Left ventricle myocardium inferior (tissue), 1 donor: Measurements from ENCODE around the gene LSP1. TPM values are rescaled to one million over a fixed set of nuclear protein-coding genes. Genes with fewer than 3 reads are reported as not detected.
A peak's percentile ranks its signal among the peaks of the same experiment; 100 is the strongest.

ENCODE experiments used
- DNase-seq: peaks from one replicate; pipeline ENCODE4 v3.0.0-alpha.2; 2020
- H3K27ac ChIP-seq: fragments of 200-600 bp; replicated peaks from 2 replicates; pipeline ENCODE4 v1.8.0; 2021
- H3K27me3 ChIP-seq: fragments of 200-600 bp; 2 replicates; pipeline ENCODE4 v1.8.0; 2021; ENCODE audit warnings: low read depth
- H3K36me3 ChIP-seq: fragments of 200-600 bp; 2 replicates; pipeline ENCODE4 v1.8.0; 2021
- H3K4me1 ChIP-seq: fragments of 200-600 bp; 2 replicates; pipeline ENCODE4 v1.8.0; 2021
- H3K4me3 ChIP-seq: fragments of 200-600 bp; 2 replicates; pipeline ENCODE4 v1.8.0; 2021; ENCODE audit warnings: mild to moderate bottlenecking, moderate library complexity
- H3K9me3 ChIP-seq: fragments of 200-600 bp; replicated peaks from 2 replicates; pipeline ENCODE4 v1.8.0; 2021
- CTCF ChIP-seq: fragments of 200-600 bp; IDR thresholded peaks from 2 replicates; pipeline ENCODE4 v1.8.0; 2021; ENCODE audit warnings: antibody characterized with exemption, mild to moderate bottlenecking, borderline replicate concordance
- intact Hi-C: fragments of 100-400 bp; cut with micrococcal nuclease; formaldehyde crosslinking; loops from one replicate; pipeline ENCODE4 v1.11.0; 2022
- total RNA-seq: library from RNA; stranded (reverse); fragmentation: NEBNext Ultra II Directional; extraction: Animal tissue kit (Norgen Biotek cat#: 25700); gene quantifications from one replicate; pipeline ENCODE4 v1.2.1, GENCODE V29; 2021
- donor health status: DM: no; HTN: yes; CAD: no; lungs with severe emphysema.

LSP1 gene
- total RNA-seq, 1 donor from 2014 or later: 19.7 TPM

- no peak for DNase-seq
- no peaks in the 10 kb centered on the region for H3K27me3 ChIP-seq
- TF ChIP-seq CTCF: no peak
- H3K36me3 ChIP-seq: peaks cover 19% of the 10 kb centered on the region
- H3K9me3 ChIP-seq: no peaks in the 10 kb centered on the region
- H3K27ac ChIP-seq: peak overlapping the region; percentile 51
- H3K4me1 ChIP-seq: peaks cover 26% of the 10 kb centered on the region
- intact Hi-C loops: loop anchor here (10.0 kb wide), 1 partner anchor 55 kb away; the partner anchor contains the start of gene MRPL23
- no peak overlapping the region for H3K4me3 ChIP-seq
These were observed 37.3 kb downstream of the LSP1 start for GRCh38 chr11:1889941-1890855.

- intact Hi-C loops: loop anchor here (10.0 kb wide), 1 partner anchor 54 kb away; the partner anchor contains the start of gene MRPL23
- Histone ChIP-seq H3K27ac (peak overlapping the region; percentile 51), H3K4me3 (no peak overlapping the region), H3K27me3 (no peaks in the 10 kb centered on the region), H3K9me3 (no peaks in the 10 kb centered on the region), H3K36me3 (peaks cover 17% of the 10 kb centered on the region), H3K4me1 (peaks cover 26% of the 10 kb centered on the region)
- TF ChIP-seq CTCF: no peak
- no peak for DNase-seq
These were observed 38.3 kb downstream of the LSP1 start for GRCh38 chr11:1890856-1891830.

- no peaks in the 10 kb centered on the region for H3K27me3 ChIP-seq
- peaks cover 17% of the 10 kb centered on the region for H3K36me3 ChIP-seq
- H3K27ac ChIP-seq: peak within 1 kb of the TSS; percentile 51
- no peak for DNase-seq
- no peak for TF ChIP-seq CTCF
- intact Hi-C loops: loop anchor here (10.0 kb wide), 1 partner anchor 53 kb away; the partner anchor contains the start of gene MRPL23
- H3K9me3 ChIP-seq: no peaks in the 10 kb centered on the region
- H3K4me3 ChIP-seq: no peak within 1 kb of the TSS
- peaks cover 26% of the 10 kb centered on the region for H3K4me1 ChIP-seq
These were observed 38.9 kb downstream of the LSP1 start, which contains the start of gene PRR33 for GRCh38 chr11:1891831-1892115. PRR33 (minus strand) TSS chr11:1891895; CDS start chr11:1890584, 1,311 bp downstream.

- H3K27ac ChIP-seq: peak overlapping the region; percentile 51
- H3K9me3 ChIP-seq: no peaks in the 10 kb centered on the region
- no peak for TF ChIP-seq CTCF
- no peak for DNase-seq
- peaks cover 26% of the 10 kb centered on the region for H3K4me1 ChIP-seq
- intact Hi-C loops: loop anchor here (10.0 kb wide), 1 partner anchor 53 kb away; the partner anchor contains the start of gene MRPL23
- H3K4me3 ChIP-seq: no peak overlapping the region
- H3K27me3 ChIP-seq: no peaks in the 10 kb centered on the region
- peaks cover 17% of the 10 kb centered on the region for H3K36me3 ChIP-seq
These were observed 39.2 kb downstream of the LSP1 start for GRCh38 chr11:1892116-1892515.

GRCh38 chr11:1892558-1892957, 39.7 kb downstream of the LSP1 start:
- Histone ChIP-seq H3K27ac (peak overlapping the region; percentile 51), H3K4me1 (peaks cover 26% of the 10 kb centered on the region), H3K36me3 (peaks cover 14% of the 10 kb centered on the region), H3K27me3 (no peaks in the 10 kb centered on the region), H3K4me3 (no peak overlapping the region), H3K9me3 (no peaks in the 10 kb centered on the region)
- TF ChIP-seq CTCF: no peak
- DNase-seq: no peak
- intact Hi-C loops: loop anchor here (10.0 kb wide), 1 partner anchor 52 kb away; the partner anchor contains the start of gene MRPL23
